ENCODE results near the gene MAPKAP1.

DNA sequence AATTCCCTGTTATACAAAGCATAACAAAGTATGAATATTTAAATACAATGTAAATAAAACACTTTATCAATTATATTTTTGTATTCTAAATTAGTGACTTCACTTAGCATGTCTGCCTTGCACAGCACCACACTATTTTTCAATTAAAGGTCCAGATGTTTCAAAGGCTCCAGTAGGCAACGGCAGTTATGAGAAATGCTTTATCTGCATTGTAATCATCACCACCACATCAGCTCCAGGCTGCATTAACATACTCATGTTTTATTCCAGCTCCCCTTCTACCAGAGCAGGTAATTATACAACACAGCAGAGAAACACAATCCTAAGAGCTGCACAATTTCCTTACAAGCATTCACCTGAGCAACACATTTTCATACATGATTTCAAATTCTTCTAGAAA is 102.8 kb downstream of the MAPKAP1 start:
- TF ChIP-seq, protein P1, sequence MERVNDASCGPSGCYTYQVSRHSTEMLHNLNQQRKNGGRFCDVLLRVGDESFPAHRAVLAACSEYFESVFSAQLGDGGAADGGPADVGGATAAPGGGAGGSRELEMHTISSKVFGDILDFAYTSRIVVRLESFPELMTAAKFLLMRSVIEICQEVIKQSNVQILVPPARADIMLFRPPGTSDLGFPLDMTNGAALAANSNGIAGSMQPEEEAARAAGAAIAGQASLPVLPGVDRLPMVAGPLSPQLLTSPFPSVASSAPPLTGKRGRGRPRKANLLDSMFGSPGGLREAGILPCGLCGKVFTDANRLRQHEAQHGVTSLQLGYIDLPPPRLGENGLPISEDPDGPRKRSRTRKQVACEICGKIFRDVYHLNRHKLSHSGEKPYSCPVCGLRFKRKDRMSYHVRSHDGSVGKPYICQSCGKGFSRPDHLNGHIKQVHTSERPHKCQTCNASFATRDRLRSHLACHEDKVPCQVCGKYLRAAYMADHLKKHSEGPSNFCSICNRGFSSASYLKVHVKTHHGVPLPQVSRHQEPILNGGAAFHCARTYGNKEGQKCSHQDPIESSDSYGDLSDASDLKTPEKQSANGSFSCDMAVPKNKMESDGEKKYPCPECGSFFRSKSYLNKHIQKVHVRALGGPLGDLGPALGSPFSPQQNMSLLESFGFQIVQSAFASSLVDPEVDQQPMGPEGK (CRISPR knock-in tag; IDR thresholded peaks at IDR 0.05; ENCODE audit: borderline replicate concordance) = no peak
- TF ChIP-seq RARB (CRISPR knock-in tag; IDR thresholded peaks at IDR 0.05) (no peak), SNAI2 (CRISPR knock-in tag; IDR thresholded peaks at IDR 0.05) (no peak), ZNF565 (CRISPR knock-in tag; conservative IDR thresholded peaks at IDR 0.05; ENCODE audit: low read depth) (no peak), ZFP30 (CRISPR knock-in tag; IDR thresholded peaks at IDR 0.05) (no peak)
